Epithelial cell of esophagus (primary cell): ENCODE results near the gene CPE.
"Not testable (repeated sequence)": the region's sequence is repeated elsewhere in the genome, so short reads cannot be mapped to it uniquely, and the experiment has no call there.

Experiments used
- DNase-seq: peaks from one replicate; pipeline ENCODE4 v3.0.0; 2010; ENCODE audit warnings: low read depth
- H3K4me3 ChIP-seq: 2 replicates; pipeline ENCODE4 v1.5.1; 2011; ENCODE audit warnings: mild to moderate bottlenecking, low read length, control low read depth
- CTCF ChIP-seq: IDR thresholded peaks from 2 replicates; pipeline ENCODE4 v1.5.1; 2011; ENCODE audit warnings: low read depth, mild to moderate bottlenecking, low read length, control low read depth, inconsistent platforms; ENCODE audit not compliant: insufficient read depth; ENCODE audit errors: missing control alignments

Gene CPE

GRCh38 chr4:165335163-165335703 lies 43.6 kb upstream of the CPE start:
- no peak for TF ChIP-seq CTCF
- no peak overlapping the region for H3K4me3 ChIP-seq
- DNase-seq, result no peak

- H3K4me3 ChIP-seq, result no peak overlapping the region
- no peak for TF ChIP-seq CTCF
- no peak for DNase-seq
Observed at GRCh38 chr4:165336743-165337142, 42.1 kb upstream of the CPE start.

GRCh38 chr4:165342340-165342739 lies 36.5 kb upstream of the CPE start:
- DNase-seq, H3K4me3 ChIP-seq: not testable (repeated sequence)

GRCh38 chr4:165343353-165344191 lies 35.2 kb upstream of the CPE start:
- peak; percentile 51 for DNase-seq
- H3K4me3 ChIP-seq, result no peak overlapping the region
- TF ChIP-seq CTCF, result peak; percentile 58

- DNase-seq, result no peak
- H3K4me3 ChIP-seq, result no peak overlapping the region
- peak; percentile 18 for TF ChIP-seq CTCF
Observed at GRCh38 chr4:165345666-165346417, 33.0 kb upstream of the CPE start.

GRCh38 chr4:165347647-165348569 lies 30.9 kb upstream of the CPE start:
- DNase-seq, result no peak
- no peak for TF ChIP-seq CTCF
- H3K4me3 ChIP-seq, result no peak overlapping the region
